H1 (cell line): ENCODE measurements around the gene RNF212. TPM values are rescaled to one million over a fixed set of nuclear protein-coding genes. Genes with fewer than 3 reads are reported as not detected.

Experiments
- CTCF ChIA-PET: fragments of 300-600 bp; sonication (Branson Sonifier 250); formaldehyde crosslinking; loops from one replicate; lab custom pipeline; 2021; ENCODE audit not compliant: partially characterized antibody; lab: Charles Lee
- POLR2A ChIA-PET: fragments of 300-600 bp; sonication (Branson Sonifier 250); formaldehyde crosslinking; loops from one replicate; lab custom pipeline; 2021; ENCODE audit warnings: inconsistent platforms; ENCODE audit not compliant: partially characterized antibody; lab: Charles Lee
- DNase-seq, 2 experiments: peaks; one replicate each; pipeline versions ENCODE4 v3.0.0 to v3.0.0-alpha.2; 2010 to 2022; ENCODE audit warnings: low spot score in 2 of 2, low read depth in 1 of 2, mixed read lengths in 1 of 2
- FAIRE-seq: peaks from 2 replicates; lab custom pipeline; 2011; peaks lifted over from hg19 to GRCh38; lab: Jason Lieb, UNC
- H2AFZ ChIP-seq: 2 replicates; pipeline ENCODE4 v1.8.1; 2012; ENCODE audit warnings: low read length, inconsistent platforms
- H2AK5ac ChIP-seq: 2 replicates; pipeline ENCODE4 v1.6.1; 2013; ENCODE audit warnings: low read depth, low read length
- H2BK120ac ChIP-seq: replicated peaks from 2 replicates; pipeline ENCODE3; 2013; ENCODE audit warnings: low read depth, low read length, inconsistent platforms
- H2BK12ac ChIP-seq: 2 replicates; pipeline ENCODE4 v1.6.1; 2013; ENCODE audit warnings: low read depth, low read length
- H2BK15ac ChIP-seq: 2 replicates; pipeline ENCODE4 v1.6.1; 2013; ENCODE audit warnings: low read length
- H2BK20ac ChIP-seq: 2 replicates; pipeline ENCODE4 v1.6.1; 2013; ENCODE audit warnings: low read length
- H2BK5ac ChIP-seq: 2 replicates; pipeline ENCODE4 v1.6.1; 2013; ENCODE audit warnings: low read depth, low read length
- H3K14ac ChIP-seq: 2 replicates; pipeline ENCODE4 v1.6.1; 2013; ENCODE audit warnings: inconsistent platforms; ENCODE audit not compliant: insufficient read length
- H3K18ac ChIP-seq: 2 replicates; pipeline ENCODE4 v1.6.1; 2013; ENCODE audit warnings: low read length; ENCODE audit errors: extremely low read depth
- H3K23ac ChIP-seq: 2 replicates; pipeline ENCODE4 v1.6.1; 2013; ENCODE audit warnings: inconsistent platforms; ENCODE audit not compliant: insufficient read length
- H3K23me2 ChIP-seq: 2 replicates; pipeline ENCODE4 v1.6.1; 2013; ENCODE audit warnings: low read depth, low read length
- H3K27ac ChIP-seq: 2 replicates; pipeline ENCODE4 v1.6.1; 2011; ENCODE audit warnings: low read depth, low read length, inconsistent platforms
- H3K27me3 ChIP-seq, 4 experiments: replicated peaks in 1 of 4; 1 replicate in 1 of 4; 2 replicates in 3 of 4; pipeline versions ENCODE4 v1.6.1 to v1.8.1; 2011 to 2013; ENCODE audit warnings: low read length in 3 of 4, mild to moderate bottlenecking in 3 of 4, inconsistent platforms in 2 of 4, mixed read lengths in 2 of 4, moderate library complexity in 1 of 4; ENCODE audit not compliant: control insufficient read depth in 3 of 4, insufficient read depth in 3 of 4; ENCODE audit errors: extremely low read depth in 1 of 4
- H3K36me3 ChIP-seq, 4 experiments: 2 replicates each; pipeline versions ENCODE4 v1.6.1 to v1.8.1; 2011 to 2013; ENCODE audit warnings: mild to moderate bottlenecking in 4 of 4, low read length in 3 of 4, moderate library complexity in 2 of 4, control low read depth in 1 of 4, inconsistent platforms in 1 of 4; ENCODE audit not compliant: insufficient read depth in 4 of 4, control insufficient read depth in 2 of 4
- H3K4ac ChIP-seq: replicated peaks from 2 replicates; pipeline ENCODE3; 2013; ENCODE audit warnings: low read length, low read depth, mixed read lengths, inconsistent platforms; ENCODE audit not compliant: insufficient read length
- H3K4me1 ChIP-seq, 4 experiments: replicated peaks in 1 of 4; 1 replicate in 1 of 4; 2 replicates in 3 of 4; pipeline versions ENCODE4 v1.6.1 to v1.8.1; 2011 to 2013; ENCODE audit warnings: low read length in 3 of 4, inconsistent platforms in 2 of 4, mixed read lengths in 1 of 4; ENCODE audit not compliant: insufficient read depth in 4 of 4, control insufficient read depth in 3 of 4
- H3K4me2 ChIP-seq, 2 experiments: 2 replicates each; pipeline versions ENCODE4 v1.6.1 to v1.8.1; 2011 to 2013; ENCODE audit warnings: low read depth in 2 of 2, low read length in 2 of 2, control low read depth in 1 of 2, inconsistent platforms in 1 of 2, mild to moderate bottlenecking in 1 of 2; ENCODE audit not compliant: insufficient read depth in 1 of 2
- H3K4me3 ChIP-seq, 4 experiments: fragments of 200-600, 300-600 bp in 1 of 4; sonication (generic), shearing (Covaris generic), sonication (Bioruptor Twin) in 1 of 4; 2 replicates each; pipeline versions ENCODE4 v1.5.1 to v1.8.1; 2011 to 2016; ENCODE audit warnings: low read length in 4 of 4, low read depth in 3 of 4, control low read depth in 2 of 4, inconsistent platforms in 2 of 4, mild to moderate bottlenecking in 2 of 4, mixed read lengths in 1 of 4, moderate library complexity in 1 of 4; ENCODE audit not compliant: insufficient read depth in 2 of 4; ENCODE audit errors: extremely low read depth in 1 of 4
- H3K56ac ChIP-seq: replicated peaks from 2 replicates; pipeline ENCODE3; 2013; ENCODE audit warnings: low read depth, mild to moderate bottlenecking, mixed read lengths, low read length, inconsistent platforms; ENCODE audit not compliant: insufficient read length
- H3K79me1 ChIP-seq: 2 replicates; pipeline ENCODE4 v1.6.1; 2013; ENCODE audit warnings: low read depth, low read length, control low read depth
- H3K79me2 ChIP-seq, 2 experiments: 2 replicates each; pipeline versions ENCODE4 v1.6.1 to v1.8.1; 2012 to 2013; ENCODE audit warnings: low read length in 2 of 2, mild to moderate bottlenecking in 2 of 2, inconsistent platforms in 1 of 2; ENCODE audit not compliant: insufficient read depth in 2 of 2, control insufficient read depth in 1 of 2
- H3K9ac ChIP-seq, 4 experiments: replicated peaks in 1 of 4; 1 replicate in 1 of 4; 2 replicates in 3 of 4; pipeline versions ENCODE4 v1.6.1 to v1.8.1; 2011 to 2013; ENCODE audit warnings: low read depth in 3 of 4, low read length in 3 of 4, control low read depth in 2 of 4, mild to moderate bottlenecking in 2 of 4, moderate library complexity in 2 of 4, inconsistent platforms in 1 of 4; ENCODE audit errors: extremely low read depth in 1 of 4
- H3K9me3 ChIP-seq, 2 experiments: 2 replicates each; pipeline versions ENCODE4 v1.6.1 to v1.8.1; 2012 to 2013; ENCODE audit warnings: mild to moderate bottlenecking in 2 of 2, moderate library complexity in 2 of 2, control low read depth in 1 of 2, inconsistent platforms in 1 of 2, low read depth in 1 of 2, low read length in 1 of 2, mixed read lengths in 1 of 2; ENCODE audit not compliant: insufficient read depth in 2 of 2
- H4K20me1 ChIP-seq, 2 experiments: replicated peaks in 1 of 2; 2 replicates each; pipeline versions ENCODE3 to v1.8.1; 2011 to 2013; ENCODE audit warnings: inconsistent platforms in 2 of 2, low read length in 2 of 2, mild to moderate bottlenecking in 1 of 2; ENCODE audit not compliant: insufficient read depth in 2 of 2, control insufficient read depth in 1 of 2
- H4K5ac ChIP-seq: 2 replicates; pipeline ENCODE4 v1.6.1; 2013; ENCODE audit warnings: low read length, low read depth, mixed read lengths, inconsistent platforms; ENCODE audit not compliant: insufficient read length
- H4K8ac ChIP-seq: 2 replicates; pipeline ENCODE4 v1.8.0; 2013; ENCODE audit warnings: mild to moderate bottlenecking, moderate library complexity, low read length, inconsistent platforms; ENCODE audit not compliant: insufficient read depth; ENCODE audit errors: extremely low read depth
- H4K91ac ChIP-seq: replicated peaks from 2 replicates; pipeline ENCODE3; 2013; ENCODE audit warnings: low read length, mixed read lengths, inconsistent platforms; ENCODE audit not compliant: insufficient read length
- ASH2L ChIP-seq: fragments of 200-600, 300-600 bp; sonication (generic); IDR thresholded peaks from one replicate; pipeline ENCODE4 v1.7.1; 2017; ENCODE audit warnings: low read length
- CBX5 ChIP-seq: fragments of 300-800, 300-1000 bp; sonication (generic); IDR thresholded peaks from 2 replicates; pipeline ENCODE4 v1.7.1; 2016; ENCODE audit warnings: antibody characterized with exemption, low read length, low read depth
- CEBPB ChIP-seq: IDR thresholded peaks from 2 replicates; pipeline ENCODE4 v1.6.1; 2012; ENCODE audit warnings: low read depth, low read length
- KDM1A ChIP-seq: fragments of 200-600, 300-600 bp; sonication (generic); IDR thresholded peaks from 2 replicates; pipeline ENCODE4 v1.7.1; 2016; ENCODE audit warnings: mild to moderate bottlenecking, low read length, borderline replicate concordance
- MAFK ChIP-seq: IDR thresholded peaks from 2 replicates; pipeline ENCODE4 v1.6.1; 2012; ENCODE audit warnings: low read depth, mild to moderate bottlenecking, improper control_type of control experiment, low read length
- SIN3A ChIP-seq, 2 experiments: IDR thresholded peaks in 1 of 2; conservative IDR thresholded peaks in 1 of 2; 2 replicates each; pipeline ENCODE4 v1.6.1; 2011 to 2012; ENCODE audit warnings: low read length in 2 of 2, improper control_type of control experiment in 1 of 2, low read depth in 1 of 2, mild to moderate bottlenecking in 1 of 2
- SUZ12 ChIP-seq: fragments of 200-600 bp; sonication (generic); IDR thresholded peaks from 2 replicates; pipeline ENCODE4 v1.6.1; 2012; ENCODE audit warnings: mild to moderate bottlenecking, inconsistent platforms, low read length, moderate library complexity, mixed read lengths
- TAF7 ChIP-seq: optimal IDR thresholded peaks from 2 replicates; pipeline ENCODE3; 2011; ENCODE audit warnings: low read depth, mild to moderate bottlenecking, inconsistent platforms, low read length, moderate library complexity, borderline replicate concordance
- TCF12 ChIP-seq: IDR thresholded peaks from 2 replicates; pipeline ENCODE4 v1.6.1; 2011; ENCODE audit warnings: low read depth, mild to moderate bottlenecking, low read length
- WGBS, 2 experiments: shearing (Covaris generic) in 1 of 2; methylation state at CpG; one replicate each; pipeline versions ENCODE4 v1.1.6 to v1.1.7; 2013 to 2015; ENCODE audit warnings: low lambda C conversion rate in 2 of 2, mixed read lengths in 2 of 2, inconsistent platforms in 1 of 2, low coverage in 1 of 2, missing lambda C conversion rate in 1 of 2; ENCODE audit not compliant: insufficient replicate concordance in 2 of 2, insufficient coverage in 1 of 2, insufficient read length in 1 of 2; ENCODE audit errors: extremely low coverage in 1 of 2, missing lambda C conversion rate in 1 of 2; 5-methylcytosine and 5-hydroxymethylcytosine counted together
- polyA plus RNA-seq, 7 experiments: library from polyadenylated mRNA; depleted of rRNA in 3 of 7; stranded (reverse) in 5 of 7; unstranded in 2 of 7; fragments of >200 nt in 5 of 7; fragments of 200-250 nt in 2 of 7; gene quantifications; 1 replicate in 5 of 7; 2 replicates in 1 of 7; 4 replicates in 1 of 7; pipeline versions ENCODE4 v1.2.1 to v1.2.3, GENCODE V29; 2011 to 2013; ENCODE audit warnings: missing spikeins in 2 of 7, mixed read lengths in 2 of 7
- total RNA-seq: library from RNA; stranded (reverse); fragmentation: NEBNext Ultra II Directional; extraction: Animal tissue kit (Norgen Biotek cat#: 25700); gene quantifications from 2 replicates; pipeline ENCODE4 v1.2.1, GENCODE V29; 2021
- TF ChIP-seq, protein P1 (sequence below): IDR thresholded peaks from 2 replicates; pipeline ENCODE4 v1.6.1; 2012; ENCODE audit warnings: inconsistent platforms

Gene RNF212
- total and polyA plus RNA-seq, 2 of the 8 experiments (the other 6 are each of a cell fraction or from before 2014, with no cell fraction given) = 3.4 to 5.4 TPM

GRCh38 chr4:1058997-1059665 is 54.2 kb downstream of the RNF212 start:
- no peak overlapping the region for H3K4ac ChIP-seq
- no peak overlapping the region for H2BK120ac ChIP-seq
- H2BK12ac ChIP-seq = no peak overlapping the region
- TF ChIP-seq SIN3A (conservative IDR thresholded peaks at IDR 0.05 in 1 of 2, IDR thresholded peaks at IDR 0.05 in 1 of 2; ENCODE audit: low read depth in 1 of 2, low read length in 2 of 2) = no peak
- no peak for TF ChIP-seq CBX5
- no peak for TF ChIP-seq KDM1A
- no peak for TF ChIP-seq TCF12
- no peak for TF ChIP-seq SUZ12
- TF ChIP-seq, protein P1, sequence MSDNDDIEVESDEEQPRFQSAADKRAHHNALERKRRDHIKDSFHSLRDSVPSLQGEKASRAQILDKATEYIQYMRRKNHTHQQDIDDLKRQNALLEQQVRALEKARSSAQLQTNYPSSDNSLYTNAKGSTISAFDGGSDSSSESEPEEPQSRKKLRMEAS = no peak
- no peak for TF ChIP-seq MAFK
- no peak for TF ChIP-seq TAF7
- no peak for TF ChIP-seq CEBPB
- TF ChIP-seq ASH2L = no peak
- no peaks in the 10 kb centered on the region for H3K36me3 ChIP-seq
- ChIA-PET POLR2A (no interaction called here), CTCF (interaction anchor here (0.5 to 2.7 kb wide), 5 partner anchors 13 to 133 kb away, joined by 3 to 12 read pairs (median 3); no protein-coding TSS in a partner anchor)
- no peaks in the 10 kb centered on the region for H3K79me2 ChIP-seq
- no peaks in the 10 kb centered on the region for H3K79me1 ChIP-seq
- DNase-seq (no peak), FAIRE-seq (no peak)
- H2AK5ac ChIP-seq = no peak overlapping the region
- H3K9ac ChIP-seq = no peak overlapping the region; a peak in 1 of 7 replicates
- H2AFZ ChIP-seq = no peak overlapping the region
- peaks cover 0 to 10% (median 7%) of the 10 kb centered on the region in 4 experiments; a peak in 5 of 7 replicates for H3K27me3 ChIP-seq
- H3K27ac ChIP-seq = no peak overlapping the region
- H2BK5ac ChIP-seq = no peak overlapping the region
- H3K4me2 ChIP-seq = no peak overlapping the region
- H4K8ac ChIP-seq = no peak overlapping the region
- peaks cover 0 to 7% (median 4%) of the 10 kb centered on the region in 4 experiments; a peak in 2 of 7 replicates for H3K4me1 ChIP-seq
- no peaks in the 10 kb centered on the region for H4K20me1 ChIP-seq
- H2BK20ac ChIP-seq = no peak overlapping the region
- H2BK15ac ChIP-seq = no peak overlapping the region
- H3K18ac ChIP-seq = no peak overlapping the region
- H3K9me3 ChIP-seq = no peaks in the 10 kb centered on the region
- H4K5ac ChIP-seq = no peak overlapping the region
- no peak overlapping the region for H3K4me3 ChIP-seq
- H3K23ac ChIP-seq = no peak overlapping the region
- H3K23me2 ChIP-seq = no peaks in the 10 kb centered on the region
- H4K91ac ChIP-seq = no peak overlapping the region
- H3K14ac ChIP-seq = no peak overlapping the region
- 89% methylated on average over 16 of the region's 16 CpGs; no CpG with 5 or more reads in 1 of the 2 experiments for WGBS, 2 experiments
- H3K56ac ChIP-seq = no peak overlapping the region
